Measurements from ENCODE around the gene RNF212. TPM values are rescaled to one million over a fixed set of nuclear protein-coding genes. Genes with fewer than 3 reads are reported as not detected.

The RNF212 gene
- total and polyA plus RNA-seq, 2 donors (not counting 3 experiments of a cell fraction or from before 2014, with no cell fraction given), result 2.3 to 2.8 TPM

GRCh38 chr4:1024882-1025545, 88.3 kb downstream of the RNF212 start:
- dilution Hi-C loops (cut with MboI; ENCODE audit: extremely low pct_ligation_motif_present, low sequenced_read_pairs), result no loop called here
- no peaks in the 10 kb centered on the region for H3K4me1 ChIP-seq (ENCODE audit: control insufficient read depth, extremely low read depth, insufficient read depth, low read length)
- no TSS peak for BruUV-seq (replicated peaks)

GRCh38 chr4:1023895-1024740, 89.2 kb downstream of the RNF212 start:
- H3K27ac ChIP-seq (ENCODE audit: insufficient read depth, low read depth, low read length), result no peak overlapping the region
- intact Hi-C loops (cut with micrococcal nuclease), result no loop called here
- FAIRE-seq, result no peak
- H3K4me1 ChIP-seq (ENCODE audit: control insufficient read depth, extremely low read depth, insufficient read depth, low read length), result no peaks in the 10 kb centered on the region
- H3K79me2 ChIP-seq (ENCODE audit: control insufficient read depth, insufficient read depth, low read length), result no peaks in the 10 kb centered on the region
- no peak overlapping the region for H3K9ac ChIP-seq (replicated peaks; ENCODE audit: extremely low read depth, insufficient read depth, low read length)
- POLR2A ChIA-PET, result no interaction called here
- no peaks in the 10 kb centered on the region for H3K9me1 ChIP-seq (replicated peaks; ENCODE audit: control insufficient read depth, extremely low read depth, insufficient read depth, low read length)
- H3K27me3 ChIP-seq (ENCODE audit: control insufficient read depth in 2 of 2, insufficient read depth in 2 of 2, low read length in 2 of 2), result no peaks in the 10 kb centered on the region
- H3K4me3 ChIP-seq (replicated peaks in 1 of 3; ENCODE audit: insufficient read depth in 1 of 3, low read depth in 1 of 3, low read length in 3 of 3), result no peak overlapping the region
- TF ChIP-seq MYC (IDR thresholded peaks at IDR 0.05; ENCODE audit: low read depth, low read length) (no peak), POLR2AphosphoS5 (IDR thresholded peaks at IDR 0.05; ENCODE audit: insufficient read depth, low read depth, low read length) (no peak), FOS (IDR thresholded peaks at IDR 0.05; ENCODE audit: borderline replicate concordance, insufficient read depth, low read length) (no peak), JUN (IDR thresholded peaks at IDR 0.05; ENCODE audit: borderline replicate concordance, insufficient read depth, insufficient read length, low read depth) (no peak), EZH2 (IDR thresholded peaks at IDR 0.05; ENCODE audit: borderline replicate concordance, low read depth, low read length, severe bottlenecking) (no peak), POLR2A (IDR thresholded peaks at IDR 0.05; ENCODE audit: low read depth, low read length) (no peak), GATA2 (IDR thresholded peaks at IDR 0.05; ENCODE audit: insufficient read depth, insufficient read length, low read depth, low read length) (no peak), CTCF (IDR thresholded peaks at IDR 0.05; ENCODE audit: extremely low read depth in 1 of 2, insufficient read depth in 1 of 2, low read depth in 1 of 2, low read length in 2 of 2) (no peak), MAX (IDR thresholded peaks at IDR 0.05; ENCODE audit: insufficient read depth, insufficient read length) (no peak)
- no TSS peak for BruUV-seq (replicated peaks)
- dilution Hi-C loops (cut with MboI; ENCODE audit: extremely low pct_ligation_motif_present, low sequenced_read_pairs), result no loop called here
- no peak for DNase-seq (ENCODE audit: low read depth, low spot score)
- no peaks in the 10 kb centered on the region for H3K9me3 ChIP-seq (replicated peaks; ENCODE audit: control insufficient read depth, insufficient read depth, low read length)
- no peaks in the 10 kb centered on the region for H4K20me1 ChIP-seq (replicated peaks; ENCODE audit: control insufficient read depth, extremely low read depth, insufficient read depth, low read length)
- no peak overlapping the region for H3K4me2 ChIP-seq (ENCODE audit: insufficient read depth, low read length)
- no peak overlapping the region for H2AFZ ChIP-seq (ENCODE audit: low read depth, low read length)
- CTCF ChIA-PET, result interaction anchor here (0.6 kb wide), 1 partner anchor 70 kb away, joined by 3 read pairs; no protein-coding TSS in a partner anchor
- H3K36me3 ChIP-seq (ENCODE audit: control insufficient read depth in 2 of 2, extremely low read depth in 1 of 2, insufficient read depth in 2 of 2, low read length in 2 of 2), result peaks cover 0 to 15% of the 10 kb centered on the region in 2 experiments

More at GRCh38 chr4:1024882-1025545, 88.3 kb downstream of the RNF212 start:
- Histone ChIP-seq H3K9ac (replicated peaks; ENCODE audit: extremely low read depth, insufficient read depth, low read length) (no peak overlapping the region), H3K36me3 (ENCODE audit: control insufficient read depth in 2 of 2, extremely low read depth in 1 of 2, insufficient read depth in 2 of 2, low read length in 2 of 2) (peaks cover 0 to 15% of the 10 kb centered on the region in 2 experiments), H3K4me2 (ENCODE audit: insufficient read depth, low read length) (no peak overlapping the region), H3K79me2 (ENCODE audit: control insufficient read depth, insufficient read depth, low read length) (no peaks in the 10 kb centered on the region), H4K20me1 (replicated peaks; ENCODE audit: control insufficient read depth, extremely low read depth, insufficient read depth, low read length) (no peaks in the 10 kb centered on the region), H3K9me1 (replicated peaks; ENCODE audit: control insufficient read depth, extremely low read depth, insufficient read depth, low read length) (no peaks in the 10 kb centered on the region), H3K4me3 (replicated peaks in 1 of 3; ENCODE audit: insufficient read depth in 1 of 3, low read depth in 1 of 3, low read length in 3 of 3) (no peak overlapping the region), H3K27ac (ENCODE audit: insufficient read depth, low read depth, low read length) (no peak overlapping the region), H3K27me3 (ENCODE audit: control insufficient read depth in 2 of 2, insufficient read depth in 2 of 2, low read length in 2 of 2) (no peaks in the 10 kb centered on the region), H2AFZ (ENCODE audit: low read depth, low read length) (no peak overlapping the region), H3K9me3 (replicated peaks; ENCODE audit: control insufficient read depth, insufficient read depth, low read length) (no peaks in the 10 kb centered on the region)
- DNase-seq (ENCODE audit: low read depth, low spot score), result no peak
- ChIA-PET CTCF (no interaction called here), POLR2A (no interaction called here)
- intact Hi-C loops (cut with micrococcal nuclease), result no loop called here
- no peak for FAIRE-seq
- TF ChIP-seq GATA2 (IDR thresholded peaks at IDR 0.05; ENCODE audit: insufficient read depth, insufficient read length, low read depth, low read length) (no peak), POLR2AphosphoS5 (IDR thresholded peaks at IDR 0.05; ENCODE audit: insufficient read depth, low read depth, low read length) (no peak), MYC (IDR thresholded peaks at IDR 0.05; ENCODE audit: low read depth, low read length) (no peak), MAX (IDR thresholded peaks at IDR 0.05; ENCODE audit: insufficient read depth, insufficient read length) (no peak), JUN (IDR thresholded peaks at IDR 0.05; ENCODE audit: borderline replicate concordance, insufficient read depth, insufficient read length, low read depth) (no peak)
